Pons (tissue), 1 donor: ENCODE data around the gene LMTK2.

Experiments
- DNase-seq: peaks from one replicate; pipeline ENCODE4 v3.0.0-alpha.2; 2016; ENCODE audit warnings: low spot score

LMTK2 gene

DNA sequence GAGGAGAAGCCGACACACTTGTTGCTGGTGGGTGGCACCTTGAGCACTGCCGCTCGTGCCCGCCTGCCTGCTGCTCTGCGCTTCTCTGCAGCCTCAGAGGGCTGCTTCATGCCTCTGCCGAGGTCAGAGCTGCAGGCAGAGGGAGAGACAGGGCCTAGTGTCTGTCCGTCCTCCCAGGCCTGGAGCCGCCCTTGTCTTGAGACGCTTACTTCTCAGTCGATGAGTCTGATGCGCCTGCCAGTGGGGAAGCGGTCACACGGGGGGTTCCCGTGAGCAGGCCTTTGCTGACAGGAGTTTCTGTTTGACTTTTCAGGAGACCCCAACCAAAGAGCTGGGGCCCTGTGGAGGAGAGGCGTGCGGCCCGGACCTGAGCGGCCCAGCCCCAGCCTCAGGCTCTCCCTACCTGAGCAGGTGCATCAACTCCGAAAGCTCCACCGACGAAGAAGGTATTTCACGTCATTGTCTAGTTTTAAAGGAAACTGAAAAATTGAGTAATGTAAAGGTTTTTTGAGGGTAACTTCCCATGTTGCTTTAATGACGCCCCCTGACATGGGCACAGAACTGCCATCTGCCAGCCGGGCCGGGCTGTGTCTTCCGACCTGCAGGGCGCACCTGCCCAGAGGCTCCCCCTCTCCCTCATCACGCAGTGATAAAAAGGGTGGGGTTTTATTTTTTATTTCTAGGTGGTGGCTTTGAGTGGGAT lies 96.8 kb downstream of the LMTK2 start:
- DNase-seq, result no peak

DNA sequence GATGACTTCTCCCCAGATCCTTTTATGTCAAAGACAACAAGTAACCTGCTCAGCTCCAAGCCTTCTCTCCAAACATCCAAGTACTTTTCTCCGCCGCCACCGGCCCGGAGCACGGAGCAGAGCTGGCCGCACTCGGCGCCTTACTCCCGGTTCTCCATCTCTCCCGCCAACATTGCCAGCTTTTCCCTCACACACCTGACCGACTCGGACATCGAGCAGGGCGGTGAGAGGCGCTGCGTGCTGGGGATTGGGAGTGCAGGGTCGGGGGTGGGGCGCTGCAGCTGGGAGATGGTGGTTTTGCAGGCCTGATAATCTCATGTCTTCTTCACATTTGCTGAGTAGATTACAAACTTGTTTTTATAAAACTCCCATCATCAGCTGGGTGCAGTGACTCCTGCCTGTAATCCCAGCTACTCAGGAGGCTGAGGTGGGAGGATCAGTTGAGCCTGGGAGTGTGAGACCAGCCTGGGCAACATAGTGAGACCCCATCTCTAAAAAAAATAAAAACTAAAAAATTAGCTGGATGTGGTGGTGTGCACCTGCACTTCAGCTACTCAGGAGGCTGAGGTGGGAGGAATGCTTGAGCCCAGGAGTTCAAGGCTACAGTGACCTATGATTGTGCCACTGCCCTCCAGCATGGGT lies 97.4 kb downstream of the LMTK2 start:
- no peak for DNase-seq

DNA sequence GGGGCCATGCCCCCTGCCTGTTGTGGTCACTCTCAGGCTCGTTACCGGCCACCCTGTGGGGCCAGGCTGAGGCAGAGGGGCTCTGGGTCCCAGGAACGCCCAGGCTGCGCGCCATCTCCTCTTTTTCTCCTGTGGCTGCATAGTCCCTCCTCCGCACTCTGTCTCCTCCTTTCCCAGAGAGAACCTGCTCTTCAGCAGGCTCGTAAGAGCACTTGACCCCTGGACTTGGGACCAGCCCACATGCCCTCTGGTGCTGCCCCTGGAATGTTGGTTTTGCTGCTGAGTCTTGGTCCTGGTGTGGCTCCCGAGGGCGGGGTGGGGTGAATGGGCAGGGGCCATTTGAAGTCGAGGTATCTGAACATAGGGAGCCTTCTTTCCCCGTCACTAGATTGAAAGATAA lies 98.0 kb downstream of the LMTK2 start:
- no peak for DNase-seq

DNA sequence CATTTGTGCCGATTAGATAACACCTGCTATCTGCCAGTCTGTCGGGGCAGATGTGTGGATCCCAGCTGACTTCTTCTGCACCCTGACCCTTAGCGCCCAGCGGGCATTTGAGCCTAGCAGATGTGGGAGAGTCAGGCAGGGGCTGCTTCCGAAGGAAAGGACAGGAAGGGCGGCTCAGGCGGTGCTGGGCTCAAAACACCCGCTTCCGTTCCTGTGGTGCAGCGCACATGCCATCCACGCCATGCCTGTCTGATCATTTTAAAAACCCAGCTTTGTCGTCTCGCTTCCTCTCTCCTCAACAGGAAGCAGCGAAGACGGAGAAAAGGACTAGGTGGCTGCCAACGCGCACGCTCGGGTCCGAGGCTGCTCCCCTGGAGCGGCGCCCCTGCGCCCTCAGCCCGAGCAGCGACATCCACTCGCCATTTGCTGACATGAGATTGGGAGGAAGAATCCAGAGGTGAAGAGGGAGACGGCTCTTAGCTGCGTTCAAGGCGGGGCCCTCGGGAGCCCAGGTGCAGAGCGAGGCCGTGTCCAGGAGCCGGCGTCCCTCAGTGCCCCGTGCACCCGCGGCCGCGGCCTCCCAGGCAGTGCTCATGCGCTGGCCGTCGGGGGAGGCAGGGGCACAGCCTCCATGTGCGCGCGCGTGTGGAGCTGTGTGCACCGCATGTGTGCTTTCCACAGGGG lies 98.6 kb downstream of the LMTK2 start:
- no peak for DNase-seq

DNA sequence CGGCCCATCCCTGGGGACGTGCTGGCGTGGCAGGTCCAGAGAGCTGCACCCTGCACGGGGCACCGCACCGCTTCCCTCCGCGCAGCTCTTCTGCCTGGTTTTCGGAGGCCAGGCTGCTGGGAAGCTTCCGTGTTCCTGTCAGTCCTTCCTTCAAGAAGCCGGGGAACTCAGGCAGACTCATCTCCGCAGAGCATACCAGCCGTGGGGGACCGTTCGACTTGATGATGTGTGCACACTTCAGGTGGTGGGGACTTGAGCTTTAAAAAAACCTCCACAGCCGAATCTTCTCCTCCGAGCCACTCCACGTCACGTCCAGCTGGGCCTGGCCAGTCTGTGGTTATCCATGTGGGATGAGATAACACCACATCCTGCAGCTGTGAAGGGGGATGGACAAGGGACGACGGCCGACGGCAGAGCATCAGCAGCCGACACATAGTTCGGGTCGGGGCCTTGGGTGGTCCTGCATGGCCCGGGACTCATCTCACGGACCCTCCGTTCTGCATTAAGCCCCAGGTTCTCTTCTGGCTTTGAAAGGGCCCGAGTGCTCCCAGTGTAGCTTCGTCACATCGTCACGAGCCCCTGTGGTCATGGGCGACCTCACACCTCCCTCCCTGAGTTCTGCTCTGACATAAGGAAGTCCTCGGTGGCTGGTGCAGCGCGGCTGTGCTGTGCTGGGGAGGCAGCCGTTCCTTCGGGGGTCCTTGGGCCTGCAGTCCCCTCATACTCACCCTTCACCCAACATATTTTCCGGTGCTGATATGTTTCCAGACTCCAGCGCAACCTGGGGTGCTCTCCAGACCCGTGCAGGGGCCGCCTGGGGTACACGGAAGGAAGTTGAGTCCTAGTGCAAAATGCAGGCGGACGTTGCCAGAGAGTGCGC lies 100.0 kb downstream of the LMTK2 start:
- DNase-seq, result no peak

DNA sequence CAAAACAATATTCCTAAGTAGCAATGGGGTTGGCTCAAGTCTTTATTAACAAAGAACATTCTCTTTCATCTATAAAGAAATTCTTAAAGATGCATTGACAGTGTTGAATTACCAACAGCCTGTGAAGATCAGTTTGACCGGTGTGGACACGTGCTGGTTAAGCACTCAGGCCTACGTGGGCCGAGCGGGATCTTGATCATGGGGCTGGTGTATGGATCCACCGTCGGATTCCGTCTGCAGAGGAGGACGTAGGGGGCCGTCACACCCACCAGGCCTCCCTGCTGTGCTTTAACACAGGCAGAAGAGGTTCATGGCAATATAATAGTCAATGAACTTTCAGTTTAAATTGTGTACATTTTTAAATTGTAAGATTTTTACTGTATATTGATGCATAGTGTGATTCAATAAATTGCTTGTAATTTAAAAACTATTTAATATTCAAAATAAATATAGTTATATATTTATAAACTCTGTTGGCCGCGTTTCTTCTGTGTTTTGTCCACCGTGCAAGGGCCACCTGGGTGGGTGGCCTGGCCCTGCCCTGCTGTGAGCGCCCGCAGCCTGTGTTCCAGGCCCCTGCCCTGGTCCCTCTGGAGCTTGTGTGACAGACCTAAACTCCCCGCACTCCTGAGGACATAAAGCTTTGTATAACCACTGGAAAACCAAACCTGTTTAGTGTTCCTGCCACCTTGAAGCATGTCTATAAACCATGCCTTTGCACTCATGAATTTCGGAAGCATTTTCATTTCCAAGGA lies 102.7 kb downstream of the LMTK2 start:
- DNase-seq, result no peak

DNA sequence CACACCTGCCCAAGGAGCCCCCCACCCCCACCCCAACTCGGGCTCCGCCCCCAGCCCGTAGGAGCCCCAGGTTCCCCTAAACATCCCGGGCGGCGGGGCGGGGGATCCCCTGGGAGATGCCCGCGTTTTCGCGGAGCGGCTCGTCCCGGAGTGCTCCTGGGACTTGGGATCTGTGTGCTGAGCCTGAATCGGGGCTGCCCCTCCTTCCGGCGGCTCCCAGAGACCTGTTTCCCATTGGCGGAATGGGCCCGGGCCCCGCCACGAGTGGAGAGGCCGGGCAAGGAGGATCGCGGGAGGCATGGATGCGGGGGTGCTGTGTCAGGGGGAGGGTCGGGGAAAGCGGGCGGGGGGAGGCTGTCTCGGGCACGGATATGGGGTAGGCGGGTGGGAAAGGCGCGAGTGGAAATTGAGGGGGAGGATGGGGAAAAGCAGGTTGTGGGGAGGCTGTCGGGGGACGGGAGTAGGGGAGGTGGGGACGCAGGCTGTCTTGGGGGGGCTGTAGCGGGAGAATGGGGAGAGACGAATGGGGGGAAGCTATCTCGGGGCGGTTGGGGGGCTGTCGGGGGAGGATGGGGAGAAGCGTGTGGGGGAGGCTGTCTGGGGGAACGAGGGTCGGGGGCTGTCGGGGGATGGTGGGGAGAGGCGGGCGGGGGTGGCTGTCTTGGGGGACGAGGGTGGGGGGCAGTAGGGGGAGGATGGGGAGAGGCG lies 104.0 kb downstream of the LMTK2 start:
- DNase-seq, result no peak

DNA sequence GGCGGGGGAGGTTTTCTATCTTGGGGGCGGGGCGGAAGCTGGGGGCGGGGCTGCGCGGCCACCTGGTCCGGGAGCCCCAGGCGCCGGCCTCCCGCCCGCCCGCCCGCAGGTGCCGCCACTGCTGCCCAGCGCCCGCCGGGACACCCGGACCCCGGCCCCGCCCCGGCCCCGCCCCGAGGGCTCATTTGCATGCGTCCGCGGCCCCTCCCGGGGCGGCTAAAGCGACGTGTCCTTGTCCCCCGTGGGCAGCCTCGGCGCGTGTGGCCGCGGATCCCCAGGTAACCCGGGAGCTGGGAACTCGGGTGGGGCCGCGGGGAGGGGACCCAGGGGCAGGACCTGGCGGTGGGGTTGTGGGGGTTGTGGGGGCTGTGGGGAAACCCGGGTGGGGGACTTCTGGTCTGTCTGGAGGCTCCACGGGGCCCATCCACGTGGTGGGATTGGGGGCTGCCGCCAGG lies 104.6 kb downstream of the LMTK2 start, which contains the start of gene BHLHA15:
BHLHA15 (plus strand) TSS at position 219 of the 455 bp plus-strand sequence. CDS start 871 bp downstream, outside the sequence.
- DNase-seq, result no peak

DNA sequence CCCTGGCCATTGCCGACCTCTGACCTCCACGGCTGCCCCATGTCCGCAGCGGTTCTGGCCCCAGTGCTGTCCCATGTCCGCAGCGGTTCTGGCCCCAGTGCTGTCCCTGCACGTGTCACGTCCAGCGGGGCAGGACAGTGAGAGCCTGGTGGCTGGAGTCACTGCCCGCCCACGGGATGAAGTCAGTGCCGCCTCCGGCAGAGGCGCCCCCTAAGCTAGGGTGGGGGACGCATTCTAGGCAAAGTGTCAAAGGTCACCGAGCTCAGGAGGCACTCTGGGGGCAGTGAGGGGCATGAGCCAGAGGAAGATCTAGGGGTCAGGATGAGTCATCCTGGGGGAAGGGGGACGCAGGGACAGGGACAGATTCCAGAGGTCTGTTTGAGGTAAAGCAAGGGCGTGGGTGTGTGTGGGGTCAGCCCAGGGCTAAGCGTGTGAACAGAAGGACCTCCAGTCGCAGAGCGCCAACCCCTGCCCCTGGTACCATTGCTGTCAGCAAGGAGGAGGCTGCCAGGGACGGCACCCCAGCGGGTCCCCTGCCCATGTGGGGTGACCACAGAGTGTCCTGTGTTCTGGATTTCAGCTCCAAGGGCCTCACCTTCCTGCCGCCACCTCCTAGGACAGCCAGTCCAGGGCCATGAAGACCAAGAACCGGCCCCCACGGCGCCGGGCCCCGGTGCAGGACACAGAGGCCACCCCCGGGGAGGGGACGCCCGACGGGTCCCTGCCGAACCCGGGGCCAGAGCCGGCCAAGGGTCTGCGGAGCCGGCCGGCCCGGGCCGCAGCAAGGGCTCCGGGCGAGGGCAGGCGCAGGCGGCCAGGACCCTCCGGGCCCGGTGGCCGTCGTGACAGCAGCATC lies 105.2 kb downstream of the LMTK2 start:
- DNase-seq, result no peak

DNA sequence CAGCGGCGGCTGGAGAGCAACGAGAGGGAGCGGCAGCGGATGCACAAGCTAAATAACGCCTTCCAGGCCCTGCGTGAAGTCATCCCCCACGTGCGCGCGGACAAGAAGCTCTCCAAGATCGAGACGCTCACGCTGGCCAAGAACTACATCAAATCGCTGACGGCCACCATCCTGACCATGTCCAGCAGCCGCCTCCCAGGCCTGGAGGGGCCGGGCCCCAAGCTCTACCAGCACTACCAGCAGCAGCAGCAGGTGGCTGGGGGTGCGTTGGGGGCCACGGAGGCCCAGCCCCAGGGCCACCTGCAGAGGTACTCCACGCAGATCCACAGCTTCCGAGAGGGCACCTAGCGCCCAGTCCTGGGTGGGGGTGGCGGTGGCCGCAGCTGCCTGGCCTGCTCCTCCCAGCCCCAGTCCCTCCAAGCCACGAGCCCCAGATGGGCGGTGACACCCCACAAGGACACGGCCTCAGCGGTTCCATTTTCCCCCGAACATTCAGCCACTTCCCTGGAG lies 105.9 kb downstream of the LMTK2 start:
- no peak for DNase-seq

DNA sequence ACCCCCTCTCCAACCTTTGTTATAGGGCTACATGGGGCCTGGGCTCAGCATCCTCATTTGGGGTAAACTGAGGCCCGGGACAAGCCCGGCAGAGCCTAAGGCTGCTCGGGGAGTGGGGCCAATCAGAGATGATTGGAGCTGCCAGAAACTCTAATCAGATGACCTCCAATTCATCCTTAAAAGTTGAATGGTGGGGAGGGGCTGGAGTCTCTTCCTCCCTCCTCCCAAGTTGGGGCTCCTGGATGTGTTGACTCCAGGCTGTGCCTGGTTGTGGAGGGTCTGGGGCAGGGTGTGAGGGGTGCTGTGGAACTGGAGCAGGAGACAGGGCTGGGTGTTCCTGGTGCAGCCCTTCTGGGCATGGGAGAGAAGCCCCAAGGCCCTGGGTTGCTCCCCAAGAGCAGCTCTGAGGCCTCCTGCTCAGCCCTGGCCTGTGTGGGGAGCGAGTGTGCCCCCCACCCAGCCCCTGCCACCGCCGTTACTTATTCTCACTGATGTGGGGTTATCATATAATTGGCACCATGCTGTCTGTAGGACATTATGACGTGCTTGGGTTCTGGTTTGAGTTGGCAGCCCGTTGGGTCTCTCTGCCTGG lies 106.7 kb downstream of the LMTK2 start:
- DNase-seq, result no peak

DNA sequence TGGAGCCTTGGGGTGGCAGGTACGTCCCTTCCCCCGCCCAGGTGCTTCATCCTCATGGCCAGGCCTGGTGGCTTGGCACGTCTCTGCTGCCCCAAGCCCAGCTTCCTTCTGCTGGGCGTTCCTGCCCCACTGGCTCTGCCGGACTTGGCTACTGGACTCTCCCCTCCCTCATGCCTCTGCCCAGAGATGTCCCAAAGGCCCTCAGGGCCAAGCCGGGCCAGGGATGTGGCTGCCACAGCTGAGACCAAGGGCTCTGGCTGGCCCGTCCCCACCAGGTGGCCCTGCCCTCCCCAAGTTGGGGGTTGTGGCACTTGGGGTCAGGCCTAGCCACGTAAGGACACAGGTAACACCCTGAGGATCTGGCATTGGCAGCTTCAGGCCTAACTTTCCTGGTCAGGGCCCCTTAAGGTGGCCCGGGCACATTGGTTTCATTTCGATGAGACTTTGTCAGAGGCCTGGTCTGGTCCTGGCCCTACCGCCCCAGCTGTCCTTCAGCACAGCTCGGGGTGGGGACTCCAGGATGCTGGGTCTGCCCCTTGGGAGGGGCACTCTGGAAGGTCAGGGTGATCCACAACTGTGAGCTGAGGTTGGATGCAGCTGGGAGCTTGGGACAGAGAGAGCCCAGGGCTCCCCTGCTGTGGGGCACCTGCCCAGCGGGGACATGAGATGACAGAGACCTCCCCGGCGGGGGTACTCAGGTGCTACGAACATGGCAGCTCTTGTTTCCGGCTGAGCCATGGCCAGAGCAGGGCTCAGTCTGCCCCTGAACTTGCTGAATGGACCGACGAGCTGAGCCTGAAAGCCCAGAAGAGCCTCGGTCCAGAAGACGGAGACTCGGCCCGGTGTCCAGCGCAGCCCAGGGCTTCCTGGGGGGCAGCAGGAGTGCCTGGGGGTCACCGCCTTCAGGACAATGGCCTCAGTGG lies 107.5 kb downstream of the LMTK2 start:
- DNase-seq, result no peak

DNA sequence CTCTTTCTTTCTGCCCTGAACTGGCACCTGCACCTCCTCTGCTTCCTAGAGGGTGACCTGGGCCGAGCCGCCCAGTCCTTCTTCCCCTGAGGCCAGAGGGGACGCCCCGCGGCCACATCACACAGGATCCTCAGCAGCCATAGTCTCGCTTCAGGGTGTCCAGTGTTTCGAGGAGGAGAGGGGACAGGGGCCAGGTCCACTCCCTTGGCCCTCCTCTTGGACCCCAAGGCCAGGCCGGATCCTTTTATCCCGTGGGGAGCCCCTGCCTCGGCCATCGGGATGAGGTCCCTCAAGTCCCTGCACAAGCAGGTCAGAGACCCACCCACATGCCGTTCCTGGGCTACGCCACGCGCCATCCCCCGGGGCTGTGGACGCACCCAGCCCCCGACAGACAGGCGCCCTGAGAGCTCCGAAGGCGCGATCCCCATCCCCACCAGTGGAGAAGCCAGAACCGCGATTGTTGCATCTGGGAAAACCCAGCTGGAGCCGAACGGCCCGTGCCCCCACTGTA lies 108.2 kb downstream of the LMTK2 start:
- DNase-seq, result no peak

DNA sequence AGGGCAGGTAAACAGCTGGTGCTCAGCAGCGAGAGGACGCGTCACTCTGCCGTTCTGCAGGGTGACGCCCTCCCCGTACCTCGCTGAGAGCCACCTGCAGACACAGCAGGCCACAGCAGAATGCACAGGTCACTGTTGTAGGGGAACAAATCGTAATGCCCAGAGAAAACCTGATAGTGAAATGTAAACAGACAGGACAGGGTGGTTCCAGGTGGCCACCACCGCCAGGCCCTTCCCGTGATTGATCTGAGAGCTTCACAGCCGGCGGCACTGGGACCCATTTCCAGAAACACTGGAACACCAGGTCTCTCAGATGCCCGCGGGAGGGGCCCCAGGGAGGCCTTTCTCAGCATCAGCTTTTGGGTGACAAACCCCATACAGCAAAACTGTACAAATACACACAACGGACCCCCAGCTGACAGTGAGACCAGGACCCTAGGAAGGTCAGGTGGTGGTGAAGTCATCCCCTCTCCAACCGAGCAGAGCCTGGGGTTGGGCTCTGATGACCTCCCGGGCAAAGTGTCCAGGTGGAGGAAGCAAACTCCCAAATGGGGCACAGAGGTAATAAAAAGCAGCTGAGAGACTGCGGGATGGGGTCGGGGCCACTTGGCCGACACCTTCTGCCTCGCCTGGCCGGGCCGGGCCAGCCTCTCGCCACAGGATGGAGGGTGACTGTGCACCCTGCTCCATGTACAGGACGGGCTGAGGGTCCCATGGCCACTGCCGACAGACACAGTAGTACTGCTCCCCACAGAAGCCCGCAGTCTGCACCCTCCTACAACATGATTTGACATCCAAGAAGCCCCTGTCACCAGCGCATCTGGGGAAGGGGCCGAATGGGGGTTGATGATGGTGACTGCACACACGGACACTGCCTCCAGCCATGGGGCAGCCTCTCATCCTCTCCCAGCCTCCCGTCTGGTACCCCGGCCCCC lies 109.2 kb downstream of the LMTK2 start:
- DNase-seq, result no peak

DNA sequence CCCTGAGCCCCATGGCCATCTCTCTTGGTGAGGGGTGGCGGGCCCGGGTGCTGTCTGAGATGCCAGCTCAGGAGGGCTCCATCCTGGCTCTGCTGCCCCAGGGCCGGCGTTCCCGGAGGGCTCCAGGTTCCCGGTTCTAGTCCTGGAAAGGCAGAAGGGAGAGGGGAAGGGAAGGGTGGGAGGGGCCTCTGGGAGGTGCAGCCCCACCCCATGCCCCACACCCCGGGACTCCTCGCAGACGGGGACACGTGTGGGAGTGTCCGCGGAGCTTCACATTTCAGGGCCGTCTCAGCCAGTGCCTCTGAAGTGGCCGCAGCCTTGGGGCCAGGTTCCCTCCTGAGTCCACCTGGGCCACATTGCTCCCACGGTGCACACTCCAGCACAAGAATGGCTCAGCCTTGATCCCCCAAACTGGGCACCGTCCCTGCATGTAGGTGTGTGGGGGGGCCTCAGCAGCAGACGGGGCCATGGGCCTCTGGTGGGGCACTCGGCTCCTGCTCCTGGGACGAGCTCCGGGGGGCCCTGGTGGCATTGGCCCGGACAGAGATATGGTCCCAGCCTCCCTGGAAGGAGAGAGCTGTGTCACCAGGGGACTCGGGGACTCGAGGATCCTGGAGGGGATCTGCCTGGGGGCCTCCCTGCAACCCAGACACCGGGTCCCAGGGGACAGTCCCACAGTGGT lies 110.4 kb downstream of the LMTK2 start:
- DNase-seq, result no peak
